BLaER1 treated with 17β-estradiol and CSF1 and Interleukin-3, amounts not matched to agents 10 nM and 100 nM (cell line): ENCODE measurements around the gene GPC6.

Experiments
- H3K27ac ChIP-seq, 11 experiments: shearing (Covaris generic); formaldehyde crosslinking; 2 replicates each; pipeline ENCODE4 v1.8.1; 2022
- H3K27me3 ChIP-seq, 11 experiments: shearing (Covaris generic); formaldehyde crosslinking; 2 replicates each; pipeline ENCODE4 v1.8.1; 2022
- H3K36me3 ChIP-seq, 11 experiments: shearing (Covaris generic); formaldehyde crosslinking; 2 replicates each; pipeline ENCODE4 v1.8.1; 2022
- H3K4me1 ChIP-seq, 10 experiments: shearing (Covaris generic); formaldehyde crosslinking; 2 replicates each; pipeline ENCODE4 v1.8.1; 2022
- H3K4me2 ChIP-seq, 11 experiments: shearing (Covaris generic); formaldehyde crosslinking; 2 replicates each; pipeline ENCODE4 v1.8.1; 2022
- H3K4me3 ChIP-seq, 10 experiments: shearing (Covaris generic); formaldehyde crosslinking; 2 replicates each; pipeline ENCODE4 v1.8.1; 2022
- H3K9ac ChIP-seq, 11 experiments: shearing (Covaris generic); formaldehyde crosslinking; 2 replicates each; pipeline ENCODE4 v1.8.1; 2022
- H3K9me3 ChIP-seq, 11 experiments: shearing (Covaris generic); formaldehyde crosslinking; replicated peaks in 1 of 11; 2 replicates each; pipeline ENCODE4 v1.8.1; 2022
- H4K20me1 ChIP-seq, 11 experiments: shearing (Covaris generic); formaldehyde crosslinking; 2 replicates each; pipeline ENCODE4 v1.8.1; 2022
- Cebpa-rat ChIP-seq, 11 experiments: shearing (Covaris generic); IDR thresholded peaks; 2 replicates each; pipeline ENCODE4 v1.8.1; 2022

Gene GPC6

DNA sequence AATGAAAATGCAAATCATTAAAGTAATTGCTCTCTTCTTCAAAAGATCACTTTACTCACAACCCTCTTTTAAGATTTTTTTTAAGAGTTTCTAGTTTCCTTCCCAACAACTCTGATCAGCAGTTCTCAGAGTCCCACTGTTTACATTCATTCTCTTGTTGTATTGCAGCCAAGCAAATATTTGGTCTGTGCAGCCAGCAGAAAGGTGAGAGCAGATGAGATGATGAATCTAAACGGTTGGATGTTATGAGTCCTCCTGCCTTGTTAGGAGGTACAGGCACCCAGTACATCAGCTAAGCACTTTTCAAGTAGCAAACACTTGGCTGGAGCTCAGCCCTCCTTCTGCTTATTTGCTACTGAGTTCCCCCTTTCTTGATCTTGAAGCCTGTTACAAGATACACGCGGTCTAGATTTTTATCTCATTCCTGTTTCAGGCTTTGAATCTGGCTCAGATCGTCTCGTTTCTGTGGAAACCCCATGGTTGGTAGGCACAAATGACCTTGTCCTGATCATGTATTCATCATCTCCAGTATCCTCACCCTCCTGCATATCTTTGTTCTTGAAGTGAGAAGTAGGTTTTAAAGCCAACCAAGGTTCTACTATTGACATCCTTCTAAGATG is 952.1 kb downstream of the GPC6 start:
- no peak for TF ChIP-seq Cebpa-rat (IDR thresholded peaks at IDR 0.05)
- H3K36me3 ChIP-seq = no peaks in the 10 kb centered on the region
- no peak overlapping the region for H3K4me3 ChIP-seq
- no peaks in the 10 kb centered on the region for H4K20me1 ChIP-seq
- no peak overlapping the region for H3K27ac ChIP-seq
- H3K4me1 ChIP-seq = peaks cover 0 to 30% (median 5%) of the 10 kb centered on the region in 10 experiments; a peak in 10 of 20 replicates
- no peaks in the 10 kb centered on the region for H3K9me3 ChIP-seq
- no peaks in the 10 kb centered on the region for H3K27me3 ChIP-seq
- no peak overlapping the region for H3K4me2 ChIP-seq
- no peak overlapping the region for H3K9ac ChIP-seq

GRCh38 chr13:94181461-94182107 is 955.0 kb downstream of the GPC6 start:
- Histone ChIP-seq H3K27me3 (no peaks in the 10 kb centered on the region), H3K27ac (peak overlapping the region in 5 of 11 experiments; percentile 19 to 61 (median 52); a peak in 8 of 22 replicates), H3K4me2 (peak overlapping the region in 4 of 11 experiments; percentile 38 to 72 (median 48); a peak in 7 of 22 replicates), H3K36me3 (no peaks in the 10 kb centered on the region), H3K4me1 (peaks cover 0 to 26% (median 4%) of the 10 kb centered on the region in 10 experiments; a peak in 10 of 20 replicates), H4K20me1 (no peaks in the 10 kb centered on the region), H3K4me3 (no peak overlapping the region), H3K9me3 (no peaks in the 10 kb centered on the region), H3K9ac (no peak overlapping the region)
- TF ChIP-seq Cebpa-rat (IDR thresholded peaks at IDR 0.05) = no peak

- Histone ChIP-seq H3K27me3 (no peaks in the 10 kb centered on the region), H4K20me1 (no peaks in the 10 kb centered on the region), H3K36me3 (no peaks in the 10 kb centered on the region), H3K4me3 (no peak overlapping the region), H3K27ac (peak overlapping the region in 5 of 11 experiments; percentile 19 to 61 (median 52); a peak in 8 of 22 replicates), H3K9me3 (no peaks in the 10 kb centered on the region), H3K4me2 (peak overlapping the region in 4 of 11 experiments; percentile 40 to 72 (median 48); a peak in 8 of 22 replicates), H3K4me1 (peaks cover 0 to 19% (median 2%) of the 10 kb centered on the region in 10 experiments; a peak in 9 of 20 replicates), H3K9ac (peak overlapping the region in 1 of 11 experiments; percentile 46; a peak in 1 of 22 replicates)
- TF ChIP-seq Cebpa-rat (IDR thresholded peaks at IDR 0.05) = no peak
Observed at GRCh38 chr13:94182185-94182761, 955.7 kb downstream of the GPC6 start.

DNA sequence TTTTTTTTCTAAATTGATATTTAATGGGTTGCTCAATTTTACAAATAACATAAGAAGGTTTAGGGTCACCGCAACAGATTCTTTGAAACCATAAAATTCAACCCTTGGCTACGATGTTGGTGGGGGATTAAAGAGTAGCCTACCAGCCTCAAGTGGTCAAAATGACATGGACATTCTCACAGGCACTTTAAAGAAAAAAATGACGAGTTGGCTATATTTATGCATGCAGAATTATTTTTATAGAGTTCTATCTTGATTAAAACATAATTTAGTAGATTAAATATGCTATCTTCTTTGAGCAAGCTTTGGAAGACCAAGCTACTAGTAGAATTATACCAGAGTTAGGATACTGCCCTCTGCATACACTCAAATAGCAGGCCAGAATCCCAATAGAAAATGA is 959.9 kb downstream of the GPC6 start:
- no peak overlapping the region for H3K4me3 ChIP-seq
- no peaks in the 10 kb centered on the region for H3K9me3 ChIP-seq
- no peaks in the 10 kb centered on the region for H3K36me3 ChIP-seq
- H3K4me1 ChIP-seq = peaks cover 0 to 25% (median 2%) of the 10 kb centered on the region in 10 experiments; a peak in 9 of 20 replicates
- no peaks in the 10 kb centered on the region for H3K27me3 ChIP-seq
- no peaks in the 10 kb centered on the region for H4K20me1 ChIP-seq
- H3K4me2 ChIP-seq = no peak overlapping the region
- H3K9ac ChIP-seq = no peak overlapping the region
- no peak for TF ChIP-seq Cebpa-rat (IDR thresholded peaks at IDR 0.05)
- no peak overlapping the region for H3K27ac ChIP-seq

GRCh38 chr13:94188201-94188854 is 961.7 kb downstream of the GPC6 start:
- H3K4me2 ChIP-seq = no peak overlapping the region
- no peak for TF ChIP-seq Cebpa-rat (IDR thresholded peaks at IDR 0.05)

DNA sequence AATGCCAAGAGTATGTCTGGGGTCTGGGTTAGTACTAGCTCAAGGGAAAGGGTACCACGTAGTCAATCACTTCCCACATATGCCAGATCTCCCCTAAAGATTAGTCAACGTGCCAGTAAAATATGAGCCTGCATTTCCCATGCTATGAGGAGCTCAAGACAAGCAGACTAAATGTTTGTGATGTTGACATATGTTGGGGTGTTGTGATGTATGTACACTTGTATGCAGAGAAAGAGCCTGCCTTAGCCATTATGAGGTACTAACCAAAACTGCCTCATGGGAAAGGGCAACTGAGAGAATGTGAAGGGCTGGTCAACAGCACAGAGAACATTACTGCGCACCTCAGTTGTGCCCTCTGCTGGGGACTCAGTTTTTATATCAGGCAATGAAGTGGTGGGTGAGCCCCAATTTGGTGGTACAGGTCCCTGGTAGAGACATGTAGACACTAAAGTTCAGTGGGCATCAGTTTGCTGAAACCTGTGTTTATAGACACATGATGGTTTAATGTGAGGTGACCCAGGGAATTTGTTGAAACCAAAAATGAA is 965.9 kb downstream of the GPC6 start:
- Histone ChIP-seq H3K4me2 (no peak overlapping the region), H3K27me3 (no peaks in the 10 kb centered on the region), H3K4me3 (no peak overlapping the region), H3K36me3 (no peaks in the 10 kb centered on the region), H3K9me3 (no peaks in the 10 kb centered on the region), H3K4me1 (peaks cover 0 to 13% (median 0%) of the 10 kb centered on the region in 10 experiments; a peak in 2 of 20 replicates), H3K9ac (no peak overlapping the region), H4K20me1 (no peaks in the 10 kb centered on the region), H3K27ac (no peak overlapping the region)
- TF ChIP-seq Cebpa-rat (IDR thresholded peaks at IDR 0.05) = no peak

More at GRCh38 chr13:94188201-94188854, 961.7 kb downstream of the GPC6 start:
- no peak overlapping the region for H3K9ac ChIP-seq
- H3K4me3 ChIP-seq = no peak overlapping the region
- peaks cover 0 to 8% (median 0%) of the 10 kb centered on the region in 10 experiments; a peak in 2 of 20 replicates for H3K4me1 ChIP-seq
- H3K27me3 ChIP-seq = no peaks in the 10 kb centered on the region
- no peak overlapping the region for H3K27ac ChIP-seq
- H3K36me3 ChIP-seq = no peaks in the 10 kb centered on the region
- no peaks in the 10 kb centered on the region for H4K20me1 ChIP-seq
- H3K9me3 ChIP-seq = no peaks in the 10 kb centered on the region

DNA sequence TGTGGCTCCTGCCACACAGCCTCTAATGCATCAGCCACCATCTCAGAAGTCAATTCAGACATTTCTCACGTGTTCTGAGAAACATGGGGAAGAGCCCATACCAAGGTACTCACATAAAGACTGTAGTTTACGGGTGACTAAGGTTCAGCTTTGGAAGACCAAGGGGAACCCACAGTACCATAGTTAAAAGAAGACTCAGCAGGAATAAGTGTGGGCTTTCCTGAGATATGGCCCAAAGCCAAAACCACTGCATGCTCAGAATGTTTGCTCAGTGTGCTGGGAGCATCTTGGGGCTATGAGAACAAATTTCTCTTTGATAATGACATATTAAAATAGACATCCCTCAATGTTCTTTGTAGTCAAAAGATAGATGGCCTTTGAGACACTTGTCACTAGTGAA is 969.1 kb downstream of the GPC6 start:
- Histone ChIP-seq H3K4me2 (peak overlapping the region in 1 of 11 experiments; percentile 0; a peak in 1 of 22 replicates), H3K4me3 (no peak overlapping the region), H3K9ac (no peak overlapping the region), H4K20me1 (no peaks in the 10 kb centered on the region), H3K27ac (no peak overlapping the region), H3K9me3 (no peaks in the 10 kb centered on the region), H3K27me3 (no peaks in the 10 kb centered on the region), H3K4me1 (peaks cover 0 to 4% (median 0%) of the 10 kb centered on the region in 10 experiments; a peak in 1 of 20 replicates), H3K36me3 (no peaks in the 10 kb centered on the region)
- no peak for TF ChIP-seq Cebpa-rat (IDR thresholded peaks at IDR 0.05)

DNA sequence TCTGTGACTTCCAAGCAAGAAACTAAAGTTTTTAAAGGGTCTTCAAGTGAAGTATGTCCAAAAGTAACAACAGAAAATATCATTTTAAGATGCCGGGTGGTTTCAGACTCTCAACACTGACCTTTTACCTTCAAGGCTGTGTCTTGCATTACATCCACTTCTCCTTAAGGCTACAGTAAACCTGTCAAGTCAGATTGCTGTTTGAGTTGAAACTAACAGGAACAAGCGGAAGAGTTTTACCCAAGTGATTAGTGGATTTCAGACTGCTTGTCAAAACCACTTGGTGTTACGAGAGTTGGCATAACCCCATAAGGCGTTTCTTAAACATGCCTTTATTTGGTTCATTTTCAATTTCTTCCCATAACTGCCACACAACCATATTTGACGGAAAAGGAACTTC is 969.8 kb downstream of the GPC6 start:
- peaks cover 0 to 4% (median 0%) of the 10 kb centered on the region in 10 experiments; a peak in 1 of 20 replicates for H3K4me1 ChIP-seq
- no peaks in the 10 kb centered on the region for H3K36me3 ChIP-seq
- no peaks in the 10 kb centered on the region for H3K9me3 ChIP-seq
- no peak overlapping the region for H3K4me3 ChIP-seq
- no peak overlapping the region for H3K27ac ChIP-seq
- no peaks in the 10 kb centered on the region for H4K20me1 ChIP-seq
- no peak overlapping the region for H3K4me2 ChIP-seq
- TF ChIP-seq Cebpa-rat (IDR thresholded peaks at IDR 0.05) = no peak
- no peaks in the 10 kb centered on the region for H3K27me3 ChIP-seq
- H3K9ac ChIP-seq = no peak overlapping the region

DNA sequence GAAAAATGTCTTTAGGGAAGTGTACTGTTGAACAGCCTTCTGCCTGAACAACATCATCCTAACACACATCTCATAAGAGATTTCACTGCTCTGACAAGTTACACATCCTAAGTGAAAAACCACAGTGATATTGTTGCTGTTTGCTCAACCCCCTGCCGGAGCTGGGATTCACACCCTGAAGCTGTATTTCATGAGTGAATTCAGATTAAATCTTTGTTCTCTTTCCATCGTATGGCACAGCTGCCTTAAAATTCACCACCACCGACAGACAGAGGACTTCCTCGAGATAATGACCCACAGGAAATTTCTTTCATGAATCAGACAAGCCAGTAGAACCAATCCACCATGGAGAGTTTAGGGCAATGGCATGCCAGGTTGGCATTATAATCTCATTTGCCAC is 972.1 kb downstream of the GPC6 start:
- Histone ChIP-seq H3K4me2 (no peak overlapping the region), H4K20me1 (no peaks in the 10 kb centered on the region), H3K36me3 (no peaks in the 10 kb centered on the region), H3K4me1 (peaks cover 0 to 4% (median 0%) of the 10 kb centered on the region in 10 experiments; a peak in 1 of 20 replicates), H3K9ac (no peak overlapping the region), H3K27me3 (no peaks in the 10 kb centered on the region), H3K9me3 (0 out of 22 replicates have a peak, but pooled peaks cover 0 to 5% (median 0%) of the 10 kb centered on the region in 11 experiments), H3K4me3 (no peak overlapping the region), H3K27ac (no peak overlapping the region)
- TF ChIP-seq Cebpa-rat (IDR thresholded peaks at IDR 0.05) = no peak
